ENCODE measurements around the gene GPI.
"Not testable (repeated sequence)": the region's sequence is repeated elsewhere in the genome, so short reads cannot be mapped to it uniquely, and the experiment has no call there.

The GPI gene

GRCh38 chr19:34397853-34398252 is 32.9 kb downstream of the GPI start:
- Histone ChIP-seq H3K4me1 (ENCODE audit: control insufficient read depth, insufficient read depth, low read length) (peaks cover 7% of the 10 kb centered on the region), H3K27me3 (ENCODE audit: control insufficient read depth, insufficient read depth, low read length) (no peaks in the 10 kb centered on the region), H3K9ac (ENCODE audit: low read length) (no peak overlapping the region), H3K4me3 (ENCODE audit: low read length) (no peak overlapping the region), H3K9me3 (ENCODE audit: control insufficient read depth, low read length) (no peaks in the 10 kb centered on the region), H3K36me3 (ENCODE audit: control insufficient read depth, insufficient read depth, low read length) (peaks cover 11% of the 10 kb centered on the region)

- Histone ChIP-seq H3K4me1 (ENCODE audit: control insufficient read depth, insufficient read depth, low read length) (peaks cover 8% of the 10 kb centered on the region), H3K27me3 (ENCODE audit: control insufficient read depth, insufficient read depth, low read length) (no peaks in the 10 kb centered on the region), H3K4me3 (ENCODE audit: low read length) (no peak overlapping the region), H3K9me3 (ENCODE audit: control insufficient read depth, low read length) (no peaks in the 10 kb centered on the region), H3K36me3 (ENCODE audit: control insufficient read depth, insufficient read depth, low read length) (peaks cover 11% of the 10 kb centered on the region), H3K9ac (ENCODE audit: low read length) (no peak overlapping the region)
Observed at GRCh38 chr19:34399886-34400285, 34.9 kb downstream of the GPI start.

- H3K9ac ChIP-seq (ENCODE audit: low read length); H3K36me3 ChIP-seq (ENCODE audit: control insufficient read depth, insufficient read depth, low read length); H3K27me3 ChIP-seq (ENCODE audit: control insufficient read depth, insufficient read depth, low read length); H3K4me1 ChIP-seq (ENCODE audit: control insufficient read depth, insufficient read depth, low read length); H3K9me3 ChIP-seq (ENCODE audit: control insufficient read depth, low read length); H3K4me3 ChIP-seq (ENCODE audit: low read length): not testable (repeated sequence)
Observed at GRCh38 chr19:34400844-34401243, 35.8 kb downstream of the GPI start.

- H3K4me1 ChIP-seq (ENCODE audit: control insufficient read depth, insufficient read depth, low read length) = peaks cover 8% of the 10 kb centered on the region
- H3K9me3 ChIP-seq (ENCODE audit: control insufficient read depth, low read length) = no peaks in the 10 kb centered on the region
- no peaks in the 10 kb centered on the region for H3K36me3 ChIP-seq (ENCODE audit: control insufficient read depth, insufficient read depth, low read length)
- no peak overlapping the region for H3K4me3 ChIP-seq (ENCODE audit: low read length)
- no peaks in the 10 kb centered on the region for H3K27me3 ChIP-seq (ENCODE audit: control insufficient read depth, insufficient read depth, low read length)
- no peak overlapping the region for H3K9ac ChIP-seq (ENCODE audit: low read length)
Observed at GRCh38 chr19:34402074-34402600, 37.1 kb downstream of the GPI start.

- Histone ChIP-seq H3K36me3 (ENCODE audit: control insufficient read depth, insufficient read depth, low read length) (no peaks in the 10 kb centered on the region), H3K4me3 (ENCODE audit: low read length) (peak overlapping the region; percentile 51), H3K9ac (ENCODE audit: low read length) (peak overlapping the region; percentile 64), H3K9me3 (ENCODE audit: control insufficient read depth, low read length) (no peaks in the 10 kb centered on the region), H3K4me1 (ENCODE audit: control insufficient read depth, insufficient read depth, low read length) (peaks cover 8% of the 10 kb centered on the region), H3K27me3 (ENCODE audit: control insufficient read depth, insufficient read depth, low read length) (no peaks in the 10 kb centered on the region)
Observed at GRCh38 chr19:34403784-34404108, 38.8 kb downstream of the GPI start.

GRCh38 chr19:34404109-34404909 is 39.3 kb downstream of the GPI start, which contains the start of gene PDCD2L:
TSS of gene PDCD2L (plus strand) at chr19:34404399. CDS start at chr19:34404431, 32 bp downstream.
- peak within 1 kb of the TSS; percentile 73 for H3K9ac ChIP-seq (ENCODE audit: low read length)
- H3K9me3 ChIP-seq (ENCODE audit: control insufficient read depth, low read length) = no peaks in the 10 kb centered on the region
- H3K36me3 ChIP-seq (ENCODE audit: control insufficient read depth, insufficient read depth, low read length) = no peaks in the 10 kb centered on the region
- H3K4me3 ChIP-seq (ENCODE audit: low read length) = peak within 1 kb of the TSS; percentile 51
- no peaks in the 10 kb centered on the region for H3K27me3 ChIP-seq (ENCODE audit: control insufficient read depth, insufficient read depth, low read length)
- H3K4me1 ChIP-seq (ENCODE audit: control insufficient read depth, insufficient read depth, low read length) = peaks cover 8% of the 10 kb centered on the region

GRCh38 chr19:34405892-34406660 is 41.1 kb downstream of the GPI start:
- H3K36me3 ChIP-seq (ENCODE audit: control insufficient read depth, insufficient read depth, low read length) = no peaks in the 10 kb centered on the region
- no peaks in the 10 kb centered on the region for H3K27me3 ChIP-seq (ENCODE audit: control insufficient read depth, insufficient read depth, low read length)
- no peaks in the 10 kb centered on the region for H3K9me3 ChIP-seq (ENCODE audit: control insufficient read depth, low read length)
- H3K4me1 ChIP-seq (ENCODE audit: control insufficient read depth, insufficient read depth, low read length) = peaks cover 8% of the 10 kb centered on the region
- H3K9ac ChIP-seq (ENCODE audit: low read length) = no peak overlapping the region
- H3K4me3 ChIP-seq (ENCODE audit: low read length) = no peak overlapping the region

GRCh38 chr19:34408411-34408810 is 43.4 kb downstream of the GPI start:
- Histone ChIP-seq H3K9ac (ENCODE audit: low read length) (no peak overlapping the region), H3K4me1 (ENCODE audit: control insufficient read depth, insufficient read depth, low read length) (no peaks in the 10 kb centered on the region), H3K9me3 (ENCODE audit: control insufficient read depth, low read length) (no peaks in the 10 kb centered on the region), H3K4me3 (ENCODE audit: low read length) (no peak overlapping the region), H3K36me3 (ENCODE audit: control insufficient read depth, insufficient read depth, low read length) (no peaks in the 10 kb centered on the region), H3K27me3 (ENCODE audit: control insufficient read depth, insufficient read depth, low read length) (no peaks in the 10 kb centered on the region)

GRCh38 chr19:34409189-34410164 is 44.5 kb downstream of the GPI start:
- no peaks in the 10 kb centered on the region for H3K9me3 ChIP-seq (ENCODE audit: control insufficient read depth, low read length)
- no peak overlapping the region for H3K4me3 ChIP-seq (ENCODE audit: low read length)
- H3K27me3 ChIP-seq (ENCODE audit: control insufficient read depth, insufficient read depth, low read length) = no peaks in the 10 kb centered on the region
- H3K36me3 ChIP-seq (ENCODE audit: control insufficient read depth, insufficient read depth, low read length) = no peaks in the 10 kb centered on the region
- H3K9ac ChIP-seq (ENCODE audit: low read length) = no peak overlapping the region
- no peaks in the 10 kb centered on the region for H3K4me1 ChIP-seq (ENCODE audit: control insufficient read depth, insufficient read depth, low read length)

- H3K9me3 ChIP-seq (ENCODE audit: control insufficient read depth, low read length) = no peaks in the 10 kb centered on the region
- no peak overlapping the region for H3K4me3 ChIP-seq (ENCODE audit: low read length)
- H3K9ac ChIP-seq (ENCODE audit: low read length) = no peak overlapping the region
- H3K4me1 ChIP-seq (ENCODE audit: control insufficient read depth, insufficient read depth, low read length) = no peaks in the 10 kb centered on the region
- no peaks in the 10 kb centered on the region for H3K27me3 ChIP-seq (ENCODE audit: control insufficient read depth, insufficient read depth, low read length)
- H3K36me3 ChIP-seq (ENCODE audit: control insufficient read depth, insufficient read depth, low read length) = no peaks in the 10 kb centered on the region
Observed at GRCh38 chr19:34411216-34411615, 46.2 kb downstream of the GPI start.

GRCh38 chr19:34416021-34416545 is 51.1 kb downstream of the GPI start:
- H3K9ac ChIP-seq (ENCODE audit: low read length) = no peak overlapping the region
- no peaks in the 10 kb centered on the region for H3K27me3 ChIP-seq (ENCODE audit: control insufficient read depth, insufficient read depth, low read length)
- H3K9me3 ChIP-seq (ENCODE audit: control insufficient read depth, low read length) = no peaks in the 10 kb centered on the region
- H3K4me1 ChIP-seq (ENCODE audit: control insufficient read depth, insufficient read depth, low read length) = no peaks in the 10 kb centered on the region
- no peak overlapping the region for H3K4me3 ChIP-seq (ENCODE audit: low read length)
- H3K36me3 ChIP-seq (ENCODE audit: control insufficient read depth, insufficient read depth, low read length) = no peaks in the 10 kb centered on the region
